Measurements from ENCODE around the gene LDLRAD4.

DNA sequence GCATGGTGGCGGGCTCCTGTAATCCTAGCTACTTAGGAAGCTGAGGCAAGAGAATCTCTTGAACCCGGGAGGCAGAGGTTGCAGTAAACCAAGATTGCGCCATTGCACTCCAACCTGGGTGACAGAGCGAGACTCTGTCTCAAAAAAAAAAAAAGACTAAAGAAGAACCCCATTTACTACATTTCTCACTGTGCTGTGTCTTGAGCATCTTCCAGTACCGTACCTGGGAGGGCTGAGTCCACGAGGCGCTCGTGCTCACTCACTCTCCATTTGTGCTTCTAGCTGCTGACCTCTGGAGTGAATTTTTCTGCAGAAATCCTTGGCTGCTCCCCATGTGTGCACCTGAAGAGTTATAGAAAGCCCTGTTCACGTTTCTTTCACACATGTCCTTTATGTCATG lies 204.8 kb downstream of the LDLRAD4 start:
- no peak for TF ChIP-seq RAD21 (IDR thresholded peaks at IDR 0.05; ENCODE audit: low read depth)
- TF ChIP-seq EP300 (IDR thresholded peaks at IDR 0.05; ENCODE audit: borderline replicate concordance), result no peak
- TF ChIP-seq TAF1 (IDR thresholded peaks at IDR 0.05; ENCODE audit: low read depth), result no peak
- TF ChIP-seq YY1 (IDR thresholded peaks at IDR 0.05; ENCODE audit: low read depth), result no peak
- TF ChIP-seq FOXM1 (IDR thresholded peaks at IDR 0.05; ENCODE audit: borderline replicate concordance, low read depth), result no peak
- TF ChIP-seq, protein P1, sequence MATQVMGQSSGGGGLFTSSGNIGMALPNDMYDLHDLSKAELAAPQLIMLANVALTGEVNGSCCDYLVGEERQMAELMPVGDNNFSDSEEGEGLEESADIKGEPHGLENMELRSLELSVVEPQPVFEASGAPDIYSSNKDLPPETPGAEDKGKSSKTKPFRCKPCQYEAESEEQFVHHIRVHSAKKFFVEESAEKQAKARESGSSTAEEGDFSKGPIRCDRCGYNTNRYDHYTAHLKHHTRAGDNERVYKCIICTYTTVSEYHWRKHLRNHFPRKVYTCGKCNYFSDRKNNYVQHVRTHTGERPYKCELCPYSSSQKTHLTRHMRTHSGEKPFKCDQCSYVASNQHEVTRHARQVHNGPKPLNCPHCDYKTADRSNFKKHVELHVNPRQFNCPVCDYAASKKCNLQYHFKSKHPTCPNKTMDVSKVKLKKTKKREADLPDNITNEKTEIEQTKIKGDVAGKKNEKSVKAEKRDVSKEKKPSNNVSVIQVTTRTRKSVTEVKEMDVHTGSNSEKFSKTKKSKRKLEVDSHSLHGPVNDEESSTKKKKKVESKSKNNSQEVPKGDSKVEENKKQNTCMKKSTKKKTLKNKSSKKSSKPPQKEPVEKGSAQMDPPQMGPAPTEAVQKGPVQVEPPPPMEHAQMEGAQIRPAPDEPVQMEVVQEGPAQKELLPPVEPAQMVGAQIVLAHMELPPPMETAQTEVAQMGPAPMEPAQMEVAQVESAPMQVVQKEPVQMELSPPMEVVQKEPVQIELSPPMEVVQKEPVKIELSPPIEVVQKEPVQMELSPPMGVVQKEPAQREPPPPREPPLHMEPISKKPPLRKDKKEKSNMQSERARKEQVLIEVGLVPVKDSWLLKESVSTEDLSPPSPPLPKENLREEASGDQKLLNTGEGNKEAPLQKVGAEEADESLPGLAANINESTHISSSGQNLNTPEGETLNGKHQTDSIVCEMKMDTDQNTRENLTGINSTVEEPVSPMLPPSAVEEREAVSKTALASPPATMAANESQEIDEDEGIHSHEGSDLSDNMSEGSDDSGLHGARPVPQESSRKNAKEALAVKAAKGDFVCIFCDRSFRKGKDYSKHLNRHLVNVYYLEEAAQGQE (IDR thresholded peaks at IDR 0.05; ENCODE audit: low read depth), result no peak
- no peak for TF ChIP-seq CEBPB (IDR thresholded peaks at IDR 0.05)
- no peak for TF ChIP-seq CREB1 (IDR thresholded peaks at IDR 0.05; ENCODE audit: low read depth)
- TF ChIP-seq, protein P2, sequence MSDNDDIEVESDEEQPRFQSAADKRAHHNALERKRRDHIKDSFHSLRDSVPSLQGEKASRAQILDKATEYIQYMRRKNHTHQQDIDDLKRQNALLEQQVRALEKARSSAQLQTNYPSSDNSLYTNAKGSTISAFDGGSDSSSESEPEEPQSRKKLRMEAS (IDR thresholded peaks at IDR 0.05), result no peak
- TF ChIP-seq TEAD4 (IDR thresholded peaks at IDR 0.05), result no peak
- no peak for TF ChIP-seq NFIC (IDR thresholded peaks at IDR 0.05)
- no peak for TF ChIP-seq EGR1 (IDR thresholded peaks at IDR 0.05)
